ENCODE data around the gene PICK1. TPM values are rescaled to one million over a fixed set of nuclear protein-coding genes. Genes with fewer than 3 reads are reported as not detected.
A peak's percentile ranks its signal among the peaks of the same experiment; 100 is the strongest.

Gene PICK1
- total RNA-seq, 1 donor from 2014 or later, result 25.5 TPM

GRCh38 chr22:38106814-38107578, 49.8 kb downstream of the PICK1 start:
- no peak overlapping the region for H3K4me3 Mint-ChIP-seq
- ATAC-seq (ENCODE audit: low read depth) (no peak), DNase-seq (no peak)
- POLR2A ChIA-PET, result no interaction called here
- intact Hi-C loops (cut with micrococcal nuclease), result no loop called here
- no peaks in the 10 kb centered on the region for H3K27me3 Mint-ChIP-seq
- no peaks in the 10 kb centered on the region for H3K9me3 Mint-ChIP-seq
- H3K27ac Mint-ChIP-seq, result no peak overlapping the region
- no peaks in the 10 kb centered on the region for H3K4me1 Mint-ChIP-seq
- TF ChIP-seq, protein P1, sequence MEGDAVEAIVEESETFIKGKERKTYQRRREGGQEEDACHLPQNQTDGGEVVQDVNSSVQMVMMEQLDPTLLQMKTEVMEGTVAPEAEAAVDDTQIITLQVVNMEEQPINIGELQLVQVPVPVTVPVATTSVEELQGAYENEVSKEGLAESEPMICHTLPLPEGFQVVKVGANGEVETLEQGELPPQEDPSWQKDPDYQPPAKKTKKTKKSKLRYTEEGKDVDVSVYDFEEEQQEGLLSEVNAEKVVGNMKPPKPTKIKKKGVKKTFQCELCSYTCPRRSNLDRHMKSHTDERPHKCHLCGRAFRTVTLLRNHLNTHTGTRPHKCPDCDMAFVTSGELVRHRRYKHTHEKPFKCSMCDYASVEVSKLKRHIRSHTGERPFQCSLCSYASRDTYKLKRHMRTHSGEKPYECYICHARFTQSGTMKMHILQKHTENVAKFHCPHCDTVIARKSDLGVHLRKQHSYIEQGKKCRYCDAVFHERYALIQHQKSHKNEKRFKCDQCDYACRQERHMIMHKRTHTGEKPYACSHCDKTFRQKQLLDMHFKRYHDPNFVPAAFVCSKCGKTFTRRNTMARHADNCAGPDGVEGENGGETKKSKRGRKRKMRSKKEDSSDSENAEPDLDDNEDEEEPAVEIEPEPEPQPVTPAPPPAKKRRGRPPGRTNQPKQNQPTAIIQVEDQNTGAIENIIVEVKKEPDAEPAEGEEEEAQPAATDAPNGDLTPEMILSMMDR (IDR thresholded peaks at IDR 0.05), result no peak
- H3K36me3 Mint-ChIP-seq (ENCODE audit: low read depth), result no peaks in the 10 kb centered on the region
- CTCF ChIA-PET, result no interaction called here

DNA sequence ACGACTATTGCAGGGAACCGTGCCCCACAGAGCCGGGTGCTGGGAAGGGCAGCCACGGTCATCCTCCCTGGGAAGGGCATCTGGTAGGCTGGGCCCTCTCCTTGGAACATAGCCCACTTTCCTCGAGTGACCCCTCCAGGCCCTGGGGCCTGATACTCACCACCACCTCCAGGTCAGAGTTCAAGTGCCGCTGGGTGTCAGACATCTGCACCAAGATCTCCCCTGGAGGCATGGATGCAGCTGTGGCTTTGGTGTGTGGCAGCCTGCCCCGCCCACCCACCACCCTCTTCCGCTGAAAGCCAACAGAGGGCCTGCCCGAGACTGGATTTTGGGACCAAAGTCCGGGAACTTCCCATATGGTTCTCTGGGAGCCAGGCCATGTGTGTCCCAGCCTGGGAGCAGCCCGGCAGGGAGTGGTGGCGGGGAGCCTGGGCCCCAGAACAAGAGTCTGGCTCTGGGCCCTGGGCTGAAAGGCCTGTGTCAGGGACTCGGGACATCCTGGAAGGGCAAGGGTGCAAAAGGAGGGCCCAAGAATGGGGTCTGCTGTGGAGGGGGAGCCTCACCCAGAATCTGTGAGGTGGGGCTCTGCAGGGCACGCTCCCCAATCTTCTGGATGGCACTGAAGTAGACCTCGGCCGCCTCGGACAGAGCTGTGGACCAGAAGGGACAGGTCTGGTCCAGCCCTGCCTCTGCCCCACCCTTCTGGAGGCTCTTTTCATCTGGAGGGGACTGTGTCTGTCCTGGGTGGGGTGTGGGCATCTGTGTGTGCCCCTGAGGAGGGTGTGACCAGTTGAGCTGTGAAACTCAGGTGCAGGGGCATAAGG, 50.7 kb downstream of the PICK1 start:
- Mint-ChIP-seq H3K9me3 (no peaks in the 10 kb centered on the region), H3K36me3 (ENCODE audit: low read depth) (peaks cover 2% of the 10 kb centered on the region), H3K27ac (no peak overlapping the region), H3K4me1 (no peaks in the 10 kb centered on the region), H3K27me3 (no peaks in the 10 kb centered on the region), H3K4me3 (no peak overlapping the region)
- ATAC-seq (ENCODE audit: low read depth) (no peak), DNase-seq (no peak)
- TF ChIP-seq, protein P1 (IDR thresholded peaks at IDR 0.05), result no peak
- CTCF ChIA-PET, result no interaction called here
- POLR2A ChIA-PET, result no interaction called here
- intact Hi-C loops (cut with micrococcal nuclease), result no loop called here

- ChIA-PET POLR2A (no interaction called here), CTCF (no interaction called here)
- ATAC-seq (ENCODE audit: low read depth) (no peak), DNase-seq (no peak)
- Mint-ChIP-seq H3K36me3 (ENCODE audit: low read depth) (peaks cover 2% of the 10 kb centered on the region), H3K4me1 (no peaks in the 10 kb centered on the region), H3K27me3 (no peaks in the 10 kb centered on the region), H3K27ac (no peak overlapping the region), H3K9me3 (no peaks in the 10 kb centered on the region), H3K4me3 (no peak overlapping the region)
- TF ChIP-seq, protein P1 (IDR thresholded peaks at IDR 0.05), result no peak
- intact Hi-C loops (cut with micrococcal nuclease), result no loop called here
These were observed 51.5 kb downstream of the PICK1 start for GRCh38 chr22:38108561-38109319.

- ATAC-seq (ENCODE audit: low read depth), result no peak
- peak overlapping the region; percentile 56 for H3K27ac Mint-ChIP-seq
- intact Hi-C loops (cut with micrococcal nuclease), result loop anchor here (5.0 kb wide), 1 partner anchor 103 kb away; no protein-coding TSS in a partner anchor
- TF ChIP-seq, protein P1 (IDR thresholded peaks at IDR 0.05), result no peak
- ChIA-PET CTCF (no interaction called here), POLR2A (no interaction called here)
- peaks cover 2% of the 10 kb centered on the region for H3K36me3 Mint-ChIP-seq (ENCODE audit: low read depth)
- H3K4me3 Mint-ChIP-seq, result no peak overlapping the region
- H3K4me1 Mint-ChIP-seq, result no peaks in the 10 kb centered on the region
- H3K27me3 Mint-ChIP-seq, result no peaks in the 10 kb centered on the region
- no peak for DNase-seq
- H3K9me3 Mint-ChIP-seq, result no peaks in the 10 kb centered on the region
These were observed 52.3 kb downstream of the PICK1 start for GRCh38 chr22:38109371-38110001.

Measured in activated B cell treated with CpG ODN at 0.5 μM for 24 hours (primary cell).